Keratinocyte (primary cell): ENCODE measurements around the gene KIFC3. TPM values are rescaled to one million over a fixed set of nuclear protein-coding genes. Genes with fewer than 3 reads are reported as not detected.
"Not testable (repeated sequence)": the region's sequence is repeated elsewhere in the genome, so short reads cannot be mapped to it uniquely, and the experiment has no call there.

Experiments
- DNase-seq: peaks from one replicate; pipeline ENCODE4 v3.0.0-alpha.2; 2011; ENCODE audit warnings: low read depth, missing footprints, low spot score
- FAIRE-seq: peaks from 2 replicates; lab custom pipeline; 2011; peaks lifted over from hg19 to GRCh38; lab: Jason Lieb, UNC
- H2AFZ ChIP-seq: 2 replicates; pipeline ENCODE4 v1.6.0; 2012; ENCODE audit warnings: low read length, control low read depth, inconsistent platforms; ENCODE audit not compliant: control insufficient read depth
- H3K27ac ChIP-seq: 2 replicates; pipeline ENCODE4 v1.5.1; 2011; ENCODE audit warnings: low read length; ENCODE audit not compliant: control insufficient read depth, insufficient read depth
- H3K27me3 ChIP-seq: 3 replicates; pipeline ENCODE4 v1.6.0; 2011; ENCODE audit warnings: low read length; ENCODE audit not compliant: control insufficient read depth, insufficient read depth; ENCODE audit errors: extremely low read depth
- H3K36me3 ChIP-seq, 2 experiments: 2 replicates in 1 of 2; 3 replicates in 1 of 2; pipeline ENCODE4 v1.5.1; 2011; ENCODE audit warnings: low read length in 2 of 2, mild to moderate bottlenecking in 1 of 2; ENCODE audit not compliant: control insufficient read depth in 2 of 2, insufficient read depth in 2 of 2; ENCODE audit errors: extremely low read depth in 1 of 2
- H3K4me1 ChIP-seq: 3 replicates; pipeline ENCODE4 v1.5.1; 2011; ENCODE audit warnings: low read length; ENCODE audit not compliant: control insufficient read depth, insufficient read depth; ENCODE audit errors: extremely low read depth
- H3K4me2 ChIP-seq: 3 replicates; pipeline ENCODE4 v1.6.0; 2011; ENCODE audit warnings: low read depth, low read length; ENCODE audit not compliant: control insufficient read depth, insufficient read depth; ENCODE audit errors: extremely low read depth
- H3K4me3 ChIP-seq, 3 experiments: fragments of 200-600 bp in 1 of 3; sonication (generic) in 1 of 3; 2 replicates in 2 of 3; 3 replicates in 1 of 3; pipeline ENCODE4 v1.5.1; 2011 to 2016; ENCODE audit warnings: low read length in 3 of 3, mild to moderate bottlenecking in 3 of 3, control low read depth in 2 of 3, inconsistent platforms in 1 of 3, low read depth in 1 of 3, mixed read lengths in 1 of 3, mixed run types in 1 of 3, moderate library complexity in 1 of 3; ENCODE audit not compliant: control insufficient read depth in 2 of 3, insufficient read depth in 2 of 3; ENCODE audit errors: extremely low read depth in 1 of 3
- H3K79me2 ChIP-seq: 2 replicates; pipeline ENCODE4 v1.6.0; 2012; ENCODE audit warnings: low read length; ENCODE audit not compliant: control insufficient read depth, insufficient read depth
- H3K9ac ChIP-seq: 3 replicates; pipeline ENCODE4 v1.6.0; 2011; ENCODE audit warnings: low read length; ENCODE audit not compliant: control insufficient read depth, insufficient read depth; ENCODE audit errors: extremely low read depth
- H3K9me1 ChIP-seq: 3 replicates; pipeline ENCODE4 v1.6.0; 2011; ENCODE audit warnings: low read length; ENCODE audit not compliant: control insufficient read depth, insufficient read depth; ENCODE audit errors: extremely low read depth
- H3K9me3 ChIP-seq: 2 replicates; pipeline ENCODE4 v1.5.1; 2012; ENCODE audit warnings: low read depth, low read length; ENCODE audit not compliant: control insufficient read depth
- H4K20me1 ChIP-seq: 3 replicates; pipeline ENCODE4 v1.6.0; 2011; ENCODE audit warnings: low read length; ENCODE audit not compliant: control insufficient read depth, insufficient read depth; ENCODE audit errors: extremely low read depth
- CTCF ChIP-seq, 3 experiments: IDR thresholded peaks in 1 of 3; conservative IDR thresholded peaks in 1 of 3; optimal IDR thresholded peaks in 1 of 3; 2 replicates in 2 of 3; 3 replicates in 1 of 3; pipeline versions ENCODE3 to v1.5.1; 2011; ENCODE audit warnings: low read length in 3 of 3, mild to moderate bottlenecking in 3 of 3, moderate library complexity in 2 of 3, control low read depth in 1 of 3, inconsistent platforms in 1 of 3; ENCODE audit not compliant: insufficient read depth in 2 of 3; ENCODE audit errors: extremely low read depth in 1 of 3
- EZH2 ChIP-seq: IDR thresholded peaks from one replicate; pipeline ENCODE4 v1.6.1; 2012; ENCODE audit warnings: inconsistent platforms, mild to moderate bottlenecking, low read length, moderate library complexity
- dilution Hi-C: fragments of 300-500 bp; cut with MboI; formaldehyde crosslinking; loops from one replicate; pipeline ENCODE4 v1.7.0; 2020; ENCODE audit warnings: low sequenced_read_pairs; ENCODE audit not compliant: extremely low pct_ligation_motif_present
- polyA plus RNA-seq, 5 experiments: library from polyadenylated mRNA; depleted of rRNA in 3 of 5; stranded (reverse) in 3 of 5; stranded (forward) in 1 of 5; unstranded in 1 of 5; fragments of >200 nt; gene quantifications; 1 replicate in 1 of 5; 2 replicates in 3 of 5; 3 replicates in 1 of 5; pipeline versions ENCODE4 v1.2.1 to v1.2.3, GENCODE V29; 2011 to 2012; ENCODE audit warnings: missing spikeins in 2 of 5, low read depth in 1 of 5, low replicate concordance in 1 of 5

Gene KIFC3
- polyA plus RNA-seq, 1 donor (not counting 4 experiments of a cell fraction or from before 2014, with no cell fraction given): 22.7 TPM

GRCh38 chr16:57797526-57798266 lies 4.6 kb downstream of the KIFC3 start:
- Histone ChIP-seq H3K4me3 (peak overlapping the region; percentile 38 to 64 (median 46)), H3K9ac (peak overlapping the region; percentile 67), H3K36me3 (peaks cover 4 to 16% of the 10 kb centered on the region in 2 experiments), H3K4me2 (peak overlapping the region; percentile 85), H4K20me1 (no peaks in the 10 kb centered on the region), H3K9me3 (no peaks in the 10 kb centered on the region), H3K27ac (peak overlapping the region; percentile 64), H3K4me1 (peaks cover 49% of the 10 kb centered on the region), H3K27me3 (no peaks in the 10 kb centered on the region), H3K79me2 (peaks cover 48% of the 10 kb centered on the region), H2AFZ (no peak overlapping the region), H3K9me1 (no peaks in the 10 kb centered on the region)
- dilution Hi-C loops: no loop called here
- FAIRE-seq (no peak), DNase-seq (no peak)
- TF ChIP-seq EZH2: no peak
- TF ChIP-seq CTCF (optimal IDR thresholded peaks at IDR 0.05 in 1 of 3, IDR thresholded peaks at IDR 0.05 in 1 of 3, conservative IDR thresholded peaks at IDR 0.05 in 1 of 3; ENCODE audit: extremely low read depth in 1 of 3, insufficient read depth in 2 of 3, low read length in 3 of 3): no peak

GRCh38 chr16:57797216-57797525 lies 5.1 kb downstream of the KIFC3 start:
- Histone ChIP-seq H4K20me1 (no peaks in the 10 kb centered on the region), H3K36me3 (peaks cover 8 to 16% of the 10 kb centered on the region in 2 experiments), H3K9me1 (no peaks in the 10 kb centered on the region), H3K4me2 (peak overlapping the region; percentile 85), H2AFZ (no peak overlapping the region), H3K4me1 (peaks cover 47% of the 10 kb centered on the region), H3K27ac (peak overlapping the region; percentile 64), H3K4me3 (peak overlapping the region; percentile 38 to 64 (median 46)), H3K9me3 (no peaks in the 10 kb centered on the region), H3K79me2 (peaks cover 48% of the 10 kb centered on the region), H3K9ac (peak overlapping the region; percentile 67), H3K27me3 (no peaks in the 10 kb centered on the region)
- TF ChIP-seq CTCF (optimal IDR thresholded peaks at IDR 0.05 in 1 of 3, IDR thresholded peaks at IDR 0.05 in 1 of 3, conservative IDR thresholded peaks at IDR 0.05 in 1 of 3; ENCODE audit: extremely low read depth in 1 of 3, insufficient read depth in 2 of 3, low read length in 3 of 3) (no peak), EZH2 (no peak)
- DNase-seq (no peak), FAIRE-seq (no peak)
- dilution Hi-C loops: no loop called here

GRCh38 chr16:57796014-57796413 lies 6.3 kb downstream of the KIFC3 start:
- DNase-seq, H4K20me1 ChIP-seq, H3K9me1 ChIP-seq, H3K27me3 ChIP-seq, H3K4me2 ChIP-seq, H2AFZ ChIP-seq, dilution Hi-C loops, FAIRE-seq, H3K9me3 ChIP-seq, H3K4me3 ChIP-seq: not testable (repeated sequence)
- peaks cover 11 to 19% of the 10 kb centered on the region in 2 experiments for H3K36me3 ChIP-seq
- H3K4me1 ChIP-seq: peaks cover 43% of the 10 kb centered on the region
- peaks cover 44% of the 10 kb centered on the region for H3K79me2 ChIP-seq
- H3K9ac ChIP-seq: peak overlapping the region; percentile 12
- peak overlapping the region; percentile 24 for H3K27ac ChIP-seq
